H1 (cell line): ENCODE data around the gene P2RY14. TPM values are rescaled to one million over a fixed set of nuclear protein-coding genes. Genes with fewer than 3 reads are reported as not detected.

ENCODE experiments used
- CTCF ChIA-PET: fragments of 300-600 bp; sonication (Branson Sonifier 250); formaldehyde crosslinking; loops from one replicate; lab custom pipeline; 2021; ENCODE audit not compliant: partially characterized antibody; lab: Charles Lee
- POLR2A ChIA-PET: fragments of 300-600 bp; sonication (Branson Sonifier 250); formaldehyde crosslinking; loops from one replicate; lab custom pipeline; 2021; ENCODE audit warnings: inconsistent platforms; ENCODE audit not compliant: partially characterized antibody; lab: Charles Lee
- DNase-seq, 2 experiments: peaks; one replicate each; pipeline versions ENCODE4 v3.0.0 to v3.0.0-alpha.2; 2010 to 2022; ENCODE audit warnings: low spot score in 2 of 2, low read depth in 1 of 2, mixed read lengths in 1 of 2
- FAIRE-seq: peaks from 2 replicates; lab custom pipeline; 2011; peaks lifted over from hg19 to GRCh38; lab: Jason Lieb, UNC
- H2AFZ ChIP-seq: 2 replicates; pipeline ENCODE4 v1.8.1; 2012; ENCODE audit warnings: low read length, inconsistent platforms
- H2AK5ac ChIP-seq: 2 replicates; pipeline ENCODE4 v1.6.1; 2013; ENCODE audit warnings: low read depth, low read length
- H2BK120ac ChIP-seq: replicated peaks from 2 replicates; pipeline ENCODE3; 2013; ENCODE audit warnings: low read depth, low read length, inconsistent platforms
- H2BK12ac ChIP-seq: 2 replicates; pipeline ENCODE4 v1.6.1; 2013; ENCODE audit warnings: low read depth, low read length
- H2BK15ac ChIP-seq: 2 replicates; pipeline ENCODE4 v1.6.1; 2013; ENCODE audit warnings: low read length
- H2BK20ac ChIP-seq: 2 replicates; pipeline ENCODE4 v1.6.1; 2013; ENCODE audit warnings: low read length
- H2BK5ac ChIP-seq: 2 replicates; pipeline ENCODE4 v1.6.1; 2013; ENCODE audit warnings: low read depth, low read length
- H3K14ac ChIP-seq: 2 replicates; pipeline ENCODE4 v1.6.1; 2013; ENCODE audit warnings: inconsistent platforms; ENCODE audit not compliant: insufficient read length
- H3K18ac ChIP-seq: 2 replicates; pipeline ENCODE4 v1.6.1; 2013; ENCODE audit warnings: low read length; ENCODE audit errors: extremely low read depth
- H3K23ac ChIP-seq: 2 replicates; pipeline ENCODE4 v1.6.1; 2013; ENCODE audit warnings: inconsistent platforms; ENCODE audit not compliant: insufficient read length
- H3K23me2 ChIP-seq: 2 replicates; pipeline ENCODE4 v1.6.1; 2013; ENCODE audit warnings: low read depth, low read length
- H3K27ac ChIP-seq: 2 replicates; pipeline ENCODE4 v1.6.1; 2011; ENCODE audit warnings: low read depth, low read length, inconsistent platforms
- H3K27me3 ChIP-seq, 4 experiments: replicated peaks in 1 of 4; 1 replicate in 1 of 4; 2 replicates in 3 of 4; pipeline versions ENCODE4 v1.6.1 to v1.8.1; 2011 to 2013; ENCODE audit warnings: low read length in 3 of 4, mild to moderate bottlenecking in 3 of 4, inconsistent platforms in 2 of 4, mixed read lengths in 2 of 4, moderate library complexity in 1 of 4; ENCODE audit not compliant: control insufficient read depth in 3 of 4, insufficient read depth in 3 of 4; ENCODE audit errors: extremely low read depth in 1 of 4
- H3K36me3 ChIP-seq, 4 experiments: 2 replicates each; pipeline versions ENCODE4 v1.6.1 to v1.8.1; 2011 to 2013; ENCODE audit warnings: mild to moderate bottlenecking in 4 of 4, low read length in 3 of 4, moderate library complexity in 2 of 4, control low read depth in 1 of 4, inconsistent platforms in 1 of 4; ENCODE audit not compliant: insufficient read depth in 4 of 4, control insufficient read depth in 2 of 4
- H3K4ac ChIP-seq: replicated peaks from 2 replicates; pipeline ENCODE3; 2013; ENCODE audit warnings: low read length, low read depth, mixed read lengths, inconsistent platforms; ENCODE audit not compliant: insufficient read length
- H3K4me1 ChIP-seq, 4 experiments: replicated peaks in 1 of 4; 1 replicate in 1 of 4; 2 replicates in 3 of 4; pipeline versions ENCODE4 v1.6.1 to v1.8.1; 2011 to 2013; ENCODE audit warnings: low read length in 3 of 4, inconsistent platforms in 2 of 4, mixed read lengths in 1 of 4; ENCODE audit not compliant: insufficient read depth in 4 of 4, control insufficient read depth in 3 of 4
- H3K4me2 ChIP-seq, 2 experiments: 2 replicates each; pipeline versions ENCODE4 v1.6.1 to v1.8.1; 2011 to 2013; ENCODE audit warnings: low read depth in 2 of 2, low read length in 2 of 2, control low read depth in 1 of 2, inconsistent platforms in 1 of 2, mild to moderate bottlenecking in 1 of 2; ENCODE audit not compliant: insufficient read depth in 1 of 2
- H3K4me3 ChIP-seq, 4 experiments: fragments of 200-600, 300-600 bp in 1 of 4; sonication (generic), shearing (Covaris generic), sonication (Bioruptor Twin) in 1 of 4; 2 replicates each; pipeline versions ENCODE4 v1.5.1 to v1.8.1; 2011 to 2016; ENCODE audit warnings: low read length in 4 of 4, low read depth in 3 of 4, control low read depth in 2 of 4, inconsistent platforms in 2 of 4, mild to moderate bottlenecking in 2 of 4, mixed read lengths in 1 of 4, moderate library complexity in 1 of 4; ENCODE audit not compliant: insufficient read depth in 2 of 4; ENCODE audit errors: extremely low read depth in 1 of 4
- H3K56ac ChIP-seq: replicated peaks from 2 replicates; pipeline ENCODE3; 2013; ENCODE audit warnings: low read depth, mild to moderate bottlenecking, mixed read lengths, low read length, inconsistent platforms; ENCODE audit not compliant: insufficient read length
- H3K79me1 ChIP-seq: 2 replicates; pipeline ENCODE4 v1.6.1; 2013; ENCODE audit warnings: low read depth, low read length, control low read depth
- H3K79me2 ChIP-seq, 2 experiments: 2 replicates each; pipeline versions ENCODE4 v1.6.1 to v1.8.1; 2012 to 2013; ENCODE audit warnings: low read length in 2 of 2, mild to moderate bottlenecking in 2 of 2, inconsistent platforms in 1 of 2; ENCODE audit not compliant: insufficient read depth in 2 of 2, control insufficient read depth in 1 of 2
- H3K9ac ChIP-seq, 4 experiments: replicated peaks in 1 of 4; 1 replicate in 1 of 4; 2 replicates in 3 of 4; pipeline versions ENCODE4 v1.6.1 to v1.8.1; 2011 to 2013; ENCODE audit warnings: low read depth in 3 of 4, low read length in 3 of 4, control low read depth in 2 of 4, mild to moderate bottlenecking in 2 of 4, moderate library complexity in 2 of 4, inconsistent platforms in 1 of 4; ENCODE audit errors: extremely low read depth in 1 of 4
- H3K9me3 ChIP-seq, 2 experiments: 2 replicates each; pipeline versions ENCODE4 v1.6.1 to v1.8.1; 2012 to 2013; ENCODE audit warnings: mild to moderate bottlenecking in 2 of 2, moderate library complexity in 2 of 2, control low read depth in 1 of 2, inconsistent platforms in 1 of 2, low read depth in 1 of 2, low read length in 1 of 2, mixed read lengths in 1 of 2; ENCODE audit not compliant: insufficient read depth in 2 of 2
- H4K20me1 ChIP-seq, 2 experiments: replicated peaks in 1 of 2; 2 replicates each; pipeline versions ENCODE3 to v1.8.1; 2011 to 2013; ENCODE audit warnings: inconsistent platforms in 2 of 2, low read length in 2 of 2, mild to moderate bottlenecking in 1 of 2; ENCODE audit not compliant: insufficient read depth in 2 of 2, control insufficient read depth in 1 of 2
- H4K5ac ChIP-seq: 2 replicates; pipeline ENCODE4 v1.6.1; 2013; ENCODE audit warnings: low read length, low read depth, mixed read lengths, inconsistent platforms; ENCODE audit not compliant: insufficient read length
- H4K8ac ChIP-seq: 2 replicates; pipeline ENCODE4 v1.8.0; 2013; ENCODE audit warnings: mild to moderate bottlenecking, moderate library complexity, low read length, inconsistent platforms; ENCODE audit not compliant: insufficient read depth; ENCODE audit errors: extremely low read depth
- H4K91ac ChIP-seq: replicated peaks from 2 replicates; pipeline ENCODE3; 2013; ENCODE audit warnings: low read length, mixed read lengths, inconsistent platforms; ENCODE audit not compliant: insufficient read length
- ASH2L ChIP-seq: fragments of 200-600, 300-600 bp; sonication (generic); IDR thresholded peaks from one replicate; pipeline ENCODE4 v1.7.1; 2017; ENCODE audit warnings: low read length
- CBX5 ChIP-seq: fragments of 300-800, 300-1000 bp; sonication (generic); IDR thresholded peaks from 2 replicates; pipeline ENCODE4 v1.7.1; 2016; ENCODE audit warnings: antibody characterized with exemption, low read length, low read depth
- CBX8 ChIP-seq: fragments of 300-800, 300-1000 bp; sonication (generic); IDR thresholded peaks from 2 replicates; pipeline ENCODE4 v1.7.1; 2016; ENCODE audit warnings: low read depth, low read length, borderline replicate concordance
- CHD1 ChIP-seq: IDR thresholded peaks from 2 replicates; pipeline ENCODE4 v1.6.1; 2012; ENCODE audit warnings: low read depth, low read length, improper control_type of control experiment
- CREB1 ChIP-seq: IDR thresholded peaks from 2 replicates; pipeline ENCODE4 v1.6.1; 2012; ENCODE audit warnings: inconsistent platforms
- CTBP2 ChIP-seq: IDR thresholded peaks from 2 replicates; pipeline ENCODE4 v1.7.0; 2011; ENCODE audit warnings: borderline replicate concordance, mild to moderate bottlenecking, moderate library complexity, mixed read lengths, low read length; ENCODE audit not compliant: insufficient read depth, insufficient read length
- KDM4A ChIP-seq: IDR thresholded peaks from one replicate; pipeline ENCODE4 v1.7.1; 2012; ENCODE audit warnings: low read depth, mild to moderate bottlenecking, moderate library complexity, low read length, inconsistent platforms; ENCODE audit not compliant: severe bottlenecking
- KDM5A ChIP-seq: fragments of 200-600 bp; IDR thresholded peaks from 2 replicates; pipeline ENCODE4 v1.7.1; 2012; ENCODE audit warnings: mild to moderate bottlenecking, low read length, inconsistent platforms, mixed read lengths
- RFX5 ChIP-seq: IDR thresholded peaks from 2 replicates; pipeline ENCODE4 v1.6.1; 2011; ENCODE audit warnings: low read depth, low read length, improper control_type of control experiment, borderline replicate concordance
- SIRT6 ChIP-seq: IDR thresholded peaks from one replicate; pipeline ENCODE4 v1.7.1; 2012; ENCODE audit warnings: low read length, inconsistent platforms
- SP1 ChIP-seq: IDR thresholded peaks from 2 replicates; pipeline ENCODE4 v1.6.1; 2011; ENCODE audit warnings: low read depth, low read length
- SUZ12 ChIP-seq: fragments of 200-600 bp; sonication (generic); IDR thresholded peaks from 2 replicates; pipeline ENCODE4 v1.6.1; 2012; ENCODE audit warnings: mild to moderate bottlenecking, inconsistent platforms, low read length, moderate library complexity, mixed read lengths
- TCF12 ChIP-seq: IDR thresholded peaks from 2 replicates; pipeline ENCODE4 v1.6.1; 2011; ENCODE audit warnings: low read depth, mild to moderate bottlenecking, low read length
- YY1 ChIP-seq: IDR thresholded peaks from 2 replicates; pipeline ENCODE4 v1.6.1; 2011; ENCODE audit warnings: low read depth, mild to moderate bottlenecking, low read length
- whole genome bisulfite sequencing, 2 experiments: shearing (Covaris generic) in 1 of 2; methylation state at CpG; one replicate each; pipeline versions ENCODE4 v1.1.6 to v1.1.7; 2013 to 2015; ENCODE audit warnings: low lambda C conversion rate in 2 of 2, mixed read lengths in 2 of 2, inconsistent platforms in 1 of 2, low coverage in 1 of 2, missing lambda C conversion rate in 1 of 2; ENCODE audit not compliant: insufficient replicate concordance in 2 of 2, insufficient coverage in 1 of 2, insufficient read length in 1 of 2; ENCODE audit errors: extremely low coverage in 1 of 2, missing lambda C conversion rate in 1 of 2; 5-methylcytosine and 5-hydroxymethylcytosine counted together
- polyA plus RNA-seq, 7 experiments: library from polyadenylated mRNA; depleted of rRNA in 3 of 7; stranded (reverse) in 5 of 7; unstranded in 2 of 7; fragments of >200 nt in 5 of 7; fragments of 200-250 nt in 2 of 7; gene quantifications; 1 replicate in 5 of 7; 2 replicates in 1 of 7; 4 replicates in 1 of 7; pipeline versions ENCODE4 v1.2.1 to v1.2.3, GENCODE V29; 2011 to 2013; ENCODE audit warnings: missing spikeins in 2 of 7, mixed read lengths in 2 of 7
- total RNA-seq: library from RNA; stranded (reverse); fragmentation: NEBNext Ultra II Directional; extraction: Animal tissue kit (Norgen Biotek cat#: 25700); gene quantifications from 2 replicates; pipeline ENCODE4 v1.2.1, GENCODE V29; 2021
- TF ChIP-seq, protein P1 (sequence below): IDR thresholded peaks from 2 replicates; pipeline ENCODE4 v1.6.1; 2012; ENCODE audit warnings: inconsistent platforms

P2RY14 gene
- total and polyA plus RNA-seq, 2 of the 8 experiments (the other 6 are each of a cell fraction or from before 2014, with no cell fraction given) = not detected

DNA sequence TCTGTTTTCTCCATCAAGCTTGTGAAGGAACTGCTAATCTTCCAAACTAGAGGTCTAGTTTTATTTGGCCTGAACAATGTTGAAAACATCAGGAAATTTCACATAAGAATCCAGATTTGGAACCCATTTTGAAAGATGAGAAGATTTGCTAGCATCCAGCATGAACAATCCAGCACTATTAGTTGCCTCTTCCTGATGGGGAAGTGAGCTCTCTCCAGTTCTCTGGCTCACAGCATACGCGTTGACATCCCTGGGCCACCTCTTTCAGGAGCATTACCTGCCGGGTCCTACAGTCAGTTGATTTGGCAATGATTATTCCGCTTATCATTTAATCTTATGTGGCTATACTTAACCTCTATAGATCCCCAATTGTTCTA is 27.4 kb upstream of the P2RY14 start:
- no peak overlapping the region for H2BK120ac ChIP-seq
- 89% methylated on average over 4 of the region's 4 CpGs; no CpG with 5 or more reads in 1 of the 2 experiments for WGBS, 2 experiments
- no peak overlapping the region for H3K4me2 ChIP-seq
- no peak overlapping the region for H2AK5ac ChIP-seq
- peaks cover 0 to 2% of the 10 kb centered on the region in 2 experiments for H4K20me1 ChIP-seq
- H3K14ac ChIP-seq = no peak overlapping the region
- no peak overlapping the region for H2AFZ ChIP-seq
- no peak overlapping the region for H2BK20ac ChIP-seq
- peaks cover 7 to 28% (median 16%) of the 10 kb centered on the region in 4 experiments for H3K4me1 ChIP-seq
- no peak overlapping the region for H4K8ac ChIP-seq
- H3K27ac ChIP-seq = no peak overlapping the region
- H3K79me1 ChIP-seq = no peaks in the 10 kb centered on the region
- no peak overlapping the region for H4K5ac ChIP-seq
- POLR2A ChIA-PET = no interaction called here
- no peak overlapping the region for H3K23ac ChIP-seq
- H3K4ac ChIP-seq = no peak overlapping the region
- H3K27me3 ChIP-seq = 0 out of 7 replicates have a peak, but pooled peaks cover 0 to 3% (median 0%) of the 10 kb centered on the region in 4 experiments
- no peaks in the 10 kb centered on the region for H3K36me3 ChIP-seq
- CTCF ChIA-PET = interaction anchor here (0.7 to 2.6 kb wide), 11 partner anchors 10 to 130 kb away, joined by 3 to 8 read pairs (median 4); partner anchors contain the start of gene GPR87
- H3K18ac ChIP-seq = no peak overlapping the region
- no peaks in the 10 kb centered on the region for H3K9me3 ChIP-seq
- no peak overlapping the region; the same call in 1 of the 2 replicates for H2BK12ac ChIP-seq
- H3K56ac ChIP-seq = no peak overlapping the region
- H3K23me2 ChIP-seq = no peaks in the 10 kb centered on the region
- H2BK15ac ChIP-seq = no peak overlapping the region
- H3K4me3 ChIP-seq = no peak overlapping the region
- no peak overlapping the region for H3K9ac ChIP-seq
- H2BK5ac ChIP-seq = no peak overlapping the region
- FAIRE-seq = no peak
- H4K91ac ChIP-seq = no peak overlapping the region
- no peak for DNase-seq
- no peaks in the 10 kb centered on the region for H3K79me2 ChIP-seq
- TF ChIP-seq ASH2L (no peak), KDM5A (no peak), RFX5 (no peak), SUZ12 (no peak), KDM4A (no peak), TCF12 (no peak), SIRT6 (no peak), YY1 (no peak), CHD1 (no peak), CREB1 (no peak), CBX5 (no peak), CTBP2 (no peak), CBX8 (no peak), SP1 (no peak)
- TF ChIP-seq, protein P1, sequence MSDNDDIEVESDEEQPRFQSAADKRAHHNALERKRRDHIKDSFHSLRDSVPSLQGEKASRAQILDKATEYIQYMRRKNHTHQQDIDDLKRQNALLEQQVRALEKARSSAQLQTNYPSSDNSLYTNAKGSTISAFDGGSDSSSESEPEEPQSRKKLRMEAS = no peak
